ENCODE measurements around the gene FIZ1.

The FIZ1 gene

DNA sequence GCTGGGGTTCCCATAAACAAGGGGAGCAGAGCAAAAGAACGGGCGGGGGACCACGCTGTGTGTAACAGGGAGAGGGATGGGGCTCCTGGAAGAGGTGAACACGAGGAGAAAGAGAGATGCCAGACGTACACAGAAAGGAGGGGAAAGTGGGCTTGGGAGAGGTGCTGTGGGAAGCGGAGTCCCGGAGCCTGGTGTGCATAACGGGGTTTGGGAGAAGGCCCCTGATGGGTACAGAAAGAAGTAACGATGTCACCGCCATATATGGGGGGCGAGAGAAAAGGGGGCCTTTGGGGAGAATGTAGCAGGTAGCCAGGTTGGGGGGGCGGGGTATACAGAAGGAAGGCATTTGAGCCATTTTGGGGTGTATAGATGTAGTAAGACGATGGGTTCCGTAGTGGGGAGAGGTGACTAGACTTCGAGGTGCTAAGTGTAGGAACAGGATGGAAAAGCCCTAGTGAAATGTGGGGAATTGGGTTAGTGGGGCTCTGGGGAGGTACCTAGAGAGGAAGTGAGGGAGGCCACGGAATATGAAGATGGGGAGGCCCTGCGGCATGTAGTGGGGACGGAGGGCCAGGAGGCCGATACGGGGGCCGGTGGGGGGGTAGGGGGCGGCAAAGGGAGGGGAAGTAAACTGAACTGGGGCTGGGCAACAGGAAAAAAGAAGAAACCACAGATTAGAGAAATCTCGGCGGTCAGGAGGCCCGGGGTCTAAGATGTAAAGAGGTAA lies 42.3 kb upstream of the FIZ1 start:
- H3K4me3 ChIP-seq (ENCODE audit: control insufficient read depth, low read depth, low read length): peak overlapping the region; percentile 75
- no peak for DNase-seq (ENCODE audit: low read depth)

DNA sequence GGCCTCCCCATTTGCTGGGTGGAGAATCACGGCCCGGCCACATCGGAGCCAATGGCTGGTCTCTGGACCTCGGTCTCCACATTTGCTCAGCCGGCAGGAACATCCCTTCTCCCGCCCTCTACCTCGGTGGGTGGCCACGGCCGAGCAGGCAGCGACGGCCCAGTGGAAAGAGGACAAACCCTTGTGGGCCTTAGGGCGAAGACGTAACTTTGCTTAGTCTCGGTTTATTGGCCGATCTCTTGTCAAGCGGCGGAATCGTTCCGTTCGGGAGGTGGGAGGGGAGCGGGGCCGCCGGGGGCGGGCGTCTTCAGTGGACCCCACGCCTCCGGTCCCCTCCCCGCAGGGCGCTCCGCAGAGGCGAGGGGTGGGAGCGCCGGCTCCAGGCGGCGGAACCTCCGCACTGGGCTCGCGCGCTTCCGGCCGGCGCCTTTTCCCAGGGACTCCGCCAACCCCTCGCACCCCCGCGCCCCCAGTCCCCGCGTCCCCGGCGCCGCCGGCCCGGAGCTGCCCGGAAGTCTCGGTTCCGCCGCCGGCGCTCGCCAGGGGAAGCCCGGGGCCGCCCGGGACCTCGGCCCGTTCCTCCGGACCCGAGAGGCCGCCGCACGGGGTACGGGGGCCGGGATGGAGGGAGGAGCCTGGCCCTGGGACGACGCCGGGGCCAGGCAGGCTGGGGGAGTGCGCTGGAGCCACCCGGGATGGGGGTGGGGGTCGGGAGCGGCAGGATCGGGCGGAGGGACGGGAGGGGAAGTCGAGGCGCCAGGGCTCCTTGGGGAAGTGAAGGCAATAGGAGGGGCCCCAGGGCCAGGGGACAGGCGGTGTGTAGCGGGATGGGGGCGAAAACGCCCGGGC lies 41.5 kb upstream of the FIZ1 start, which contains the start of gene ZNF580:
Gene ZNF580 (plus strand): TSS at position 426 of the 849 bp plus-strand sequence. CDS start 1,507 bp downstream, outside the sequence.
- DNase-seq (ENCODE audit: low read depth): peak; percentile 72
- TF ChIP-seq, protein P1, sequence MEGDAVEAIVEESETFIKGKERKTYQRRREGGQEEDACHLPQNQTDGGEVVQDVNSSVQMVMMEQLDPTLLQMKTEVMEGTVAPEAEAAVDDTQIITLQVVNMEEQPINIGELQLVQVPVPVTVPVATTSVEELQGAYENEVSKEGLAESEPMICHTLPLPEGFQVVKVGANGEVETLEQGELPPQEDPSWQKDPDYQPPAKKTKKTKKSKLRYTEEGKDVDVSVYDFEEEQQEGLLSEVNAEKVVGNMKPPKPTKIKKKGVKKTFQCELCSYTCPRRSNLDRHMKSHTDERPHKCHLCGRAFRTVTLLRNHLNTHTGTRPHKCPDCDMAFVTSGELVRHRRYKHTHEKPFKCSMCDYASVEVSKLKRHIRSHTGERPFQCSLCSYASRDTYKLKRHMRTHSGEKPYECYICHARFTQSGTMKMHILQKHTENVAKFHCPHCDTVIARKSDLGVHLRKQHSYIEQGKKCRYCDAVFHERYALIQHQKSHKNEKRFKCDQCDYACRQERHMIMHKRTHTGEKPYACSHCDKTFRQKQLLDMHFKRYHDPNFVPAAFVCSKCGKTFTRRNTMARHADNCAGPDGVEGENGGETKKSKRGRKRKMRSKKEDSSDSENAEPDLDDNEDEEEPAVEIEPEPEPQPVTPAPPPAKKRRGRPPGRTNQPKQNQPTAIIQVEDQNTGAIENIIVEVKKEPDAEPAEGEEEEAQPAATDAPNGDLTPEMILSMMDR (conservative IDR thresholded peaks at IDR 0.05; ENCODE audit: control insufficient read depth, insufficient read depth, low read depth, low read length): no peak
- H3K4me3 ChIP-seq (ENCODE audit: control insufficient read depth, low read depth, low read length): peak within 1 kb of the TSS; percentile 75

More for the DNA sequence above, 42.3 kb upstream of the FIZ1 start:
- TF ChIP-seq, protein P1 (conservative IDR thresholded peaks at IDR 0.05; ENCODE audit: control insufficient read depth, insufficient read depth, low read depth, low read length): no peak

DNA sequence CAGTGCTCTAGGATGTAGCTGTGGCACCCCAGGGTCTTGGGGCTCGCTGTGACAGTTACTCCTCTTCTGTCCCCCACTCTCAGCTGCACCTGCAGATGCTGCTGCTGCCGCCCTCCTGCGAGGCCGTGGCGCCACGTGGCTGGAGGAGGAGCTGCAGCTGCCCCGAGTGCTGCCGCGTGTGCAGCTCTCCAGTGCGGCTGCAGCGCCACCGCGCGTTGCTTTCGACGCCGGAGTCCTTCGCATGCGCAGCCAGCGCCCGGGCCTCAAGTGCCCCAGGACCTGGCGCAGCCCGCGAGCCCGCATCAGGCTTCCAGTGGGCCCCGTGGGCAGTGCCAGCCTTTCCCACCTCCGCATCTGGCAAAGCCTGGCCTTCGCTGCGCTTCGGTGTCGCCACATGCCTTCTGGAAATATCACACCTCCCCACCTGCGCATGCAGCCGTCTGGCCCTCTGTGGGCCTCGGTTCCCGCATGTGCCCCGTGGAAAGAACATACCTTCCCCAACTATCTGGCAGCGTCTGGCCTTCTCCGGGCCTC lies 40.8 kb upstream of the FIZ1 start:
- TF ChIP-seq, protein P1 (conservative IDR thresholded peaks at IDR 0.05; ENCODE audit: control insufficient read depth, insufficient read depth, low read depth, low read length): peak; percentile 28
- H3K4me3 ChIP-seq (ENCODE audit: control insufficient read depth, low read depth, low read length): peak overlapping the region; percentile 38
- DNase-seq (ENCODE audit: low read depth): peak; percentile 73

DNA sequence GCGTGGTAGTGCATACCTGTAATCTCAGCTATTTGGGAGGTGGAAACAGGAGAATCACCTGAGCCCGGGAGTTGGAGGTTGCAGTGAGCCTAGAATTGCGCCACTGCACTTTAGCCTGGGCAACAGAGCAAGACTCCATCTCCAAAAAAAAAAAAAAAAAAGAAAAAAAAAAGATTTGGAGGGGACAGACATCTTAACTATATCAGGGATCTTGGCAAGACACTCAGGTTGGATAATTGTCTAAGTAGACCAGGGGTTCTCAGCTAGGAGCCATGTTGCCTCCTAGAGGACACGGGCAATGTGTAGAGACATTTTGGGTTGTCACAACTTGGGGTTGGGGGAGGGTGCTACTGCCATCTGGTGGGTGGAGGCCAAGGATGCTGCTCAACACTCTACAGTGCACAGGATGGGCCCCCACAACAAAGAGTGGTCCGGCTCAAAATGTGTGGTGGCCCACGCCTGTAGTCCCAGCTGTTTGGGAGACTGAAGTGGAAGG lies 39.6 kb upstream of the FIZ1 start:
- peak; percentile 57 for DNase-seq (ENCODE audit: low read depth)
- H3K4me3 ChIP-seq (ENCODE audit: control insufficient read depth, low read depth, low read length): no peak overlapping the region
- TF ChIP-seq, protein P1 (conservative IDR thresholded peaks at IDR 0.05; ENCODE audit: control insufficient read depth, insufficient read depth, low read depth, low read length): peak; percentile 48

DNA sequence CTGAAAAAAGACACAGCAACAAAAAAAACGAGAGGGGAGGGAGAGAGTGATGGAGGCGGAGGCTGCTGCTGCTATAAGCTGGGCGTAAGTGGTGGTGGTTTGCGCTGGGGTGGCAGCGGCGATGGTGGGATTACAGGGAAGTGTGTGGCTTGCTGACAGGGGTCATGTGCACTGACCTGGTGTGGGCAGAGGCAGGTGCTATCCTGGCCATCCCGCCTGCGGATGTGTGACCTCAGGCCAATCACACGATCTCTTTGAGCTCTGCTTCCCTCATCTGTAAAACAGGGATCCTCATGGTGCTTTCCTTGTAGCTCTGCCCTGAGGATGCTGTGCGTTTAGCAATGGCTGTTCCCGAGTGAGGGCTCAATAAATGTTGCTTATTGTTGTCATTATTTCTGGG lies 38.2 kb upstream of the FIZ1 start:
- TF ChIP-seq, protein P1 (conservative IDR thresholded peaks at IDR 0.05; ENCODE audit: control insufficient read depth, insufficient read depth, low read depth, low read length): no peak
- H3K4me3 ChIP-seq (ENCODE audit: control insufficient read depth, low read depth, low read length): no peak overlapping the region
- DNase-seq (ENCODE audit: low read depth): no peak

DNA sequence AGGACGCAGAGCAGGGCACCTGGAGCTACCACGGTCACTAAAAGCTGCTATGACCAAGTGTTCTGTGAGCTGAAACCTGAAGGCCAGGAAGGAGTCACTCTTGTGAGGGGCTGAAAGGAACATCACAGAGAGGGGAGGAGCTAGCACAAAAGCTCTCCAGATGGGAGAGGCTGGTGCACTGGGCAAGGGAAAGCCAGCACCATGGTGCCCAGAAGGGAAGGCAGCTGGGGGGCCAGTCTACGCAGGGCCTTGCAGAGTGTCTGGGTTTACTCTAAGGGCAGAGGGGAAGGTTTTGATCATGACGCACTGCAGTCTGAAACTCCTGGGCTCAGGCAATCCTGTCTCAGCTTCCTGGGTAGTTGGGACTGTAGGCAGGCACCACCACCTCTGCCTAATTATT lies 37.4 kb upstream of the FIZ1 start:
- no peak overlapping the region for H3K4me3 ChIP-seq (ENCODE audit: control insufficient read depth, low read depth, low read length)
- TF ChIP-seq, protein P1 (conservative IDR thresholded peaks at IDR 0.05; ENCODE audit: control insufficient read depth, insufficient read depth, low read depth, low read length): no peak
- no peak for DNase-seq (ENCODE audit: low read depth)
